ENCODE measurements around the gene IGSF9. TPM values are rescaled to one million over a fixed set of nuclear protein-coding genes. Genes with fewer than 3 reads are reported as not detected.

The IGSF9 gene
- total and polyA plus RNA-seq, 2 of the 13 experiments (the other 11 are each of a cell fraction or from before 2014, with no cell fraction given), result 0.03 TPM; not detected in 1

DNA sequence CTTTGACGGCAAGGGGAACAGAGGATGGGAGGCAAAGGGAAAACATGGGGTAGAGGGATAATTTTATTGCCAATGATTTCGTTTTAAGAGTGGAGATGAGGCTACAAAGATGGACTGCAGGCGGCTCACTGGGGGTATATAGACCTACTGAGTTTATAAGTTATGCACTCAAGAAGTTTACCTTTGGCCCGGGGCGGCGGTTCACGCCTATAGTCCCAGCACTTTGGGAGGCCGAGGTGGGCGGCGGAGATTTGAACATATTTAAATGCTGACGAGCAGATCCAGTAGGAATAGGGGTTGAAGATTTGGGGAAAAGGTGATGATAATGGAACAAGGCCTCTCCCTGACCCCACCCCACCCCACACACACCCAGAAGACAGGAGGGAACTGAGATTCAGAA lies 16.8 kb upstream of the IGSF9 start:
- no peaks in the 10 kb centered on the region for H3K4me1 ChIP-seq (ENCODE audit: insufficient read depth, low read length)
- H3K27ac ChIP-seq (ENCODE audit: extremely low read length, insufficient read depth, low read length), result no peak overlapping the region
- ATAC-seq, result no peak
- H3K9ac ChIP-seq (ENCODE audit: insufficient read depth, low read depth, low read length), result no peak overlapping the region
- no peak for DNase-seq (ENCODE audit: low spot score)
- no peaks in the 10 kb centered on the region for H3K79me2 ChIP-seq (ENCODE audit: insufficient read depth, low read length)
- POLR2A ChIA-PET, result no interaction called here
- TF ChIP-seq MBD4 (IDR thresholded peaks at IDR 0.05; ENCODE audit: borderline replicate concordance, low read length), result no peak
- no peak for TF ChIP-seq ZNF367 (CRISPR knock-in tag; IDR thresholded peaks at IDR 0.05; ENCODE audit: borderline replicate concordance)
- no peak for TF ChIP-seq ZNF333 (CRISPR knock-in tag; IDR thresholded peaks at IDR 0.05; ENCODE audit: borderline replicate concordance)
- TF ChIP-seq ZNF263 (CRISPR knock-in tag; IDR thresholded peaks at IDR 0.05), result no peak
- no peak for TF ChIP-seq FOXP4 (CRISPR knock-in tag; IDR thresholded peaks at IDR 0.05)
- no peak for TF ChIP-seq TAF15 (IDR thresholded peaks at IDR 0.05; ENCODE audit: low read depth, low read length, poor library complexity, severe bottlenecking)
- TF ChIP-seq ZNF329 (CRISPR knock-in tag; IDR thresholded peaks at IDR 0.05; ENCODE audit: low read depth), result no peak
- TF ChIP-seq DR1 (CRISPR knock-in tag; IDR thresholded peaks at IDR 0.05), result no peak
- no peak for TF ChIP-seq FOXK1 (CRISPR knock-in tag; IDR thresholded peaks at IDR 0.05; ENCODE audit: borderline replicate concordance, low read depth)
- TF ChIP-seq FOXJ3 (CRISPR knock-in tag; IDR thresholded peaks at IDR 0.05; ENCODE audit: borderline replicate concordance), result no peak
- no peak for TF ChIP-seq SNAPC4 (CRISPR knock-in tag; IDR thresholded peaks at IDR 0.05)
- no peak for TF ChIP-seq BCLAF1 (IDR thresholded peaks at IDR 0.05)
- TF ChIP-seq XBP1 (CRISPR knock-in tag; IDR thresholded peaks at IDR 0.05), result no peak
- TF ChIP-seq CHD2 (IDR thresholded peaks at IDR 0.05; ENCODE audit: low read depth, low read length), result no peak
- no peaks in the 10 kb centered on the region for H4K20me1 ChIP-seq (ENCODE audit: insufficient read depth, low read length)
- H3K9me3 ChIP-seq (ENCODE audit: low read length), result no peaks in the 10 kb centered on the region
- peaks cover 0 to 25% of the 10 kb centered on the region in 2 experiments; a peak in 3 of 5 replicates for H3K27me3 ChIP-seq (ENCODE audit: control insufficient read depth in 1 of 2, insufficient read depth in 2 of 2, low read length in 2 of 2)
- CTCF ChIA-PET (ENCODE audit: low intra/inter-chr PET ratio, low total read pairs), result no interaction called here
- FAIRE-seq, result no peak
- intact Hi-C loops (cut with micrococcal nuclease; ENCODE audit: unreplicated experiment), result no loop called here
- H3K4me2 ChIP-seq (ENCODE audit: low read depth, low read length), result no peak overlapping the region
- no peaks in the 10 kb centered on the region for H3K36me3 ChIP-seq (replicated peaks in 1 of 2; ENCODE audit: control insufficient read depth in 1 of 2, insufficient read depth in 2 of 2, low read length in 2 of 2)
- no peak overlapping the region for H2AFZ ChIP-seq (ENCODE audit: low read length)
- H3K4me3 ChIP-seq (replicated peaks in 1 of 3; ENCODE audit: insufficient read depth in 1 of 3, low read depth in 2 of 3, low read length in 3 of 3), result no peak overlapping the region
- BruUV-seq (replicated peaks), result no TSS peak
- in situ Hi-C loops (cut with HindIII; ENCODE audit: extremely low pct_ligation_motif_present, low pct_unique_long_range_greater_than_20kb), result no loop called here
- WGBS (ENCODE audit: low lambda C conversion rate), result 68% methylated on average over 11 of the region's 11 CpGs
